NCI-H1436 treated with DMSO at 0.1 percent for 48 hours (cell line): Measurements from ENCODE around the gene TLL1.

Experiments
- DNase-seq: peaks from one replicate; lab custom pipeline; 2025; lab: John Stamatoyannopoulos, UW

The TLL1 gene

DNA sequence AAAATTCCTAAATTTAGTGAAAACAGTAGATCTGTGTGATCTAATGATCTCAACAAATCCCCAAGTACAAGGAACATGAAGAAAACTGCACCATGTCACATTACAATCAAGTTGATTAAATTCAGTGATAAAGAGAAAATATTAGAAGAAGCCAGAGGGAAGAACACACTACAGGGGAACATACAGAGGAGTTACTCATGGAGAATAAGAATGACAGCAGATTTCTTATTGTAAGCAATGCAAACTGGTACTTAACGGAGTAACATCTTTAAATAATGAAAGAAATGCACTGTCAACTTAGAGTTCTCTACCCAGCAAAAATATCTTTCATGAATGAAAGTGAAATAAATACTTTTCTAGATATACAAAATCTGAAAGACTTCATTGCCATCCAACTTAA is 21.1 kb downstream of the TLL1 start:
- no peak for DNase-seq

DNA sequence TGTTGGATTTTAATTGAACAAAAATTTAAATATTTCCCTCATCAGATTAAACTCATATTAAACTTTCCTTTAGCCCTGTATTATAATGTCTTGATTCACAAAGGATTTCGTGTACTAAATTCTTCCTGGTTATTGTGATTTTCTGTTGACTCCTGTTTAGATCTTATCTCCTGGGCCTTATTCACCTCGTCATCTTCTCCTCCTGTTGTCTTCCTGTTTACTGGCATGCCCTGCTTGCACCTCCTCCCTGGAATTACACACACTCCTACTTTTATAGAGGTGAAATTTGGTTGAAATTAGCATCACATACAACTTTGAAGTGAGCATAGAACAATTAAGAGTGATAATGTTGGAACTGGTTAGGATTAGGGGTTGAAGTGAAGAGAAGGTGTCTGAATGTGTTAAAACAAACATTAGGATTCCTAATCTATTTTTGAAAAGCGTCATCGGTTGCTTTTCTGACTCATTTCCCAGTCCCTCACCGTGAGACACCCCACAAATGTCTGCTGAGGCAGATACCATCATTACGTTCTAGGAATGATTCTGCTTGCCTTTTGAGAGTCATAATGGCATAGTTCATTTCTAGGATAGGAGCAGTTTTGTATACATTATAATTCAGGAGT is 32.5 kb downstream of the TLL1 start:
- DNase-seq, result no peak

DNA sequence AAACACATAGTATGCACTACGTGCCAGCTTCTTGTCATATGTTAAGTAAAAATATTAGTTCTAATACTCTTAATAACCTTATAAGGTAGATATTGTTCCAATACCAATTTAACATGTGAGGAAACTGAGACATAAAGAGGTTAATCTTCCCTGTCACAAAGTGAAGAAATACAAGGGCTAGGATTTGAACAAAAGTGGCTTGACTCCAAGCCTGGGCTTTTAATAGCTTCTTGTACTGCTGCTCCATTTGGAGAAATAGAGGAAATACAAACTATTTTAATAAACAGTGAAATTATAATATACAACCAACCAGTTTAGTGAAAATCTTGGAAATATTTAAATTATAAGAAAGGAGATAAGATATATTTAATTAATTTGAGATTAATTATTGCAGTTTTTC is 33.2 kb downstream of the TLL1 start:
- no peak for DNase-seq

DNA sequence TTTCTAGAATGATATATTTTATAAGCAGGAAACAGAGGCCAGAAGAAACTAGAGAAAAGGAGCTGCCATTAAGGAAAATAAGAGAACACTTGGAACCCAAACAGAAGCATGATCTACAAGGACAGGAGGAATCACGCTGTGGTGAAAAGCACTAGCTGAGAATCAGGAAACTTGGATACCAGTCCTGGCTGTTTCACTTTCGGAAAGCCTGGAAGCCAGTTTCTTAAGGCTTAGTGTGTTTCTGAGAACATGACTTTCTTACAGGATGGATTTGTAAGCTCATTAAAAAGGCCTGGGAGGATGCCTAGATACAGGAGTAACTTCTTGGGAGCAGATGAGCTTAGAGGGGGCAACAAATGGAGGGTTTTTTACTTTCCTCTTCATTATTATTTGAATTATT is 36.9 kb downstream of the TLL1 start:
- DNase-seq, result no peak

DNA sequence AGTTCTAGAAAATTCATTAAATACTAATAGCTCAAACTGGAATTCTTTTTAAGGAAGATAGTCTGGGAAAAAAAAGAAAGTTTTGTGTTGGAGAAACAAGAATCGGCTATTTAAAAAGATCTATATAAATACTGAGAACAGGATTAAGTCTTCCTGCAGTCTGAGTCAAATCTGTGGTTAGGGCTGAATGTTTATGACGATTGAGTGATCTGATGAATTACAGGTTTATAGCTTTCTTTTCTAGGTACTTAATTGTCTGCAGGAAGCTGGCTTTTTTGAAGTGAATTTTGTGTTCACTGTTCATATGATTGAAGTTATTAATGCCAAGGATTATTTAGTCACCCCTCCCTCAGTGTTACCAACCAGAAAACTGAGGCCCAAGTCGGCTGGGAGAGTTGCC is 42.2 kb downstream of the TLL1 start:
- DNase-seq, result no peak

DNA sequence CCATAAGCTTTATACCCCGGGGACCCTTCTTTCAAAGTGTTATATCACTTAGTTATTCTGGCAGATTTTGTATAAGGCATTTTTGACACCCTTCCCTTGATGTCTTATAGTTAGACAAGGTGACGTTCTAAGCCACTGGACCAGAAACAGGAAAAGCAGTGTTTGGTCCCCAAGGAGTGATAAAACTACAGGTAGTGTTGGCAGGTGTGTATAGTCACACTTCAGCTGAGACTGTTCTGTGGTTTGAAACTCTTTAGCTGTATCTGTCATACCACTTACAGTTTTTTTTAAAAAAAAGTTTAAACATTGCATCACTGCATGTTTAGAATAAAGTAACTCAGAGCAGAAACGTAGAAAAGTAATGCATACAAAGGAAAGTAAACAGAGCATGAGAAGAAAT is 48.5 kb downstream of the TLL1 start:
- DNase-seq, result no peak

DNA sequence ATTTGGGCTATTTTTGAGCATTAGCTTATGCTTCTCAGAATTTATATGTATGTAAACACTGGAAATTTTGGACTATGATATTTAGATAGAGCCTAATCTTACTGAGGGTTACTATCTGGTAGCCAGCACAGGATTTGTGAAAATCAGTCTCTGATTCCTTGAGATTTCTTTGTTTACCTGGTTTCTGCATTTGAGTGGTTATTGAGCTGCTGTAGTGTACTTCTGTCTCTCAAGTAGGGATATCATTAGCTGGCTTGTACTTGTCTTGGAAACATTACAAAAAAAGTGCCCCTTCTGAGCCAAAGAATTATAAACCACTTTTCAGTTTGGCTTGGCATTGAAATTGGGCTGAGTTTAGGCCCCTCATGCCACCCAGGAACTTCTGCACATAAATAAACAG is 49.7 kb downstream of the TLL1 start:
- DNase-seq, result no peak

DNA sequence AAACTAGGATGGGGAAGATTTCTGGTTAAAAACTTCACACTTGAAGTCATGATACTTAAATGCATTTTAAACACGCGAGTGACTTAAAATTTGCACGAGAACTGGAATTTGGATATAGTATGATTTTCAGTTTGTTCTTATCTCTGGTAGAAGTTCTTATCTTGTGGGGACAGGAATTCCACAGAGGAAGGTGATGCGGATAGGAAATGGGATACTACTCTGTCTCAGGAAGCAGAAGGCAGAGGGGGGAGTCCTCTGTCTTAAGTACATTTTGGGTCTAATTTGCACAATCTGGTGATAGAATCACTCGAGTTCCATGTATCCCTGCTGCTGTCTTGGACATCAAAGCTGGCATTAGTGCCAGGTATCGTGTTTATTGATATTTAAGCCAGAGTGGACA is 53.3 kb downstream of the TLL1 start:
- DNase-seq, result no peak

DNA sequence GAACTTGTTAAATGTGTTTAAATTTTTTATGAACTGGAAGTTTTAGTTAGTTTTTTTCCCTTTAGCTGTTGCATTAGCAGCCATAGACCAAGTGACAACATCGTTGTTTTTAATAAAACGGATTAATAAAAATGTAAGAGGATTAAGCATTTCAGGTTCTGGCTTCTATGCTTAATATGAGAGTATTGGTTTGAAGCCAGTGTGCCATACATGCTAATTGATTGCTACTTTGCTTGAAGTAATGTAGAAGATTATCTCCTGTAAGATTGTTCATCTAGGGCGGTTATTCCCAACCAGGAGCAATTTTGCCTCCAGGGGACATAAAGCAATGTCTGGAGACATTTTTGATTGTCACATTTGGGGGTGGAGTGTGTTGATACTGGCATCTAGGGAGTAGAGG is 54.3 kb downstream of the TLL1 start:
- no peak for DNase-seq

DNA sequence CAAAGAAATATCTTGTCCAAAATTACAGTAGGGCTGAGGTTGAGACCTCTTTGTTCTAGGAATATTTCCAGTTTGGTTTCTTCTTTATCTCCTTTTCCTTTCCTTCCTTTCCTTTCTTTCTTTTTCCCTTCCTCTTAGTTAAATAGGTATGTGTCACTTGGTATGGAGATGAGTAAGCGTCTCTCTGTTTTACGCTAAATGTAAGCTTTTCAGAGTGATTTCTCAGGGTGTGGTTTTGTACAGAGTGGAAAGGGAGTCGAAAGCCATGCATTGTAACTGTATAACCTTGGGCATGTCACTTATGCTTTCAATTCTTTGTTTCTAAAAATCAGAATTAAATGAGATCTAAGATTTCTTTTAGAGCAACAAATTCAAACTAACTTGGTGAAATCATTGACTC is 54.8 kb downstream of the TLL1 start:
- no peak for DNase-seq

DNA sequence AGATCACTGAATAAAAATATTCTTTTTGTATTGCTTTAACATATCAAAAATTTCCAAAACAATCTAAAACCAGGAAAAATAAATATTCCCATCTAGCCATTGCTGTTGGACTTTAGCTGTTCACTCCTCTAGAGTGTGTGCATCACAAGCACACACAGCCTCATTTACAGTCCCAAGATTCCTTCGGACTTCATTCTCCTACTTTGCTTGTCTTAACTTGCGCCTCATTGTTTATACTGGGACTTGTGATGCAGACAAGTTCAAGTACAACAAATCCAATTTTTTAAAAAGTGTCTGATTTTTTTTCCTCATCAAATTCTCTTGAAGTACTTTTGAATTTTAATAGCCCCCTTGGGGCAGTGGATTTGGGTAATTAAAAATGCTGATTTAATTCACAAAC is 55.6 kb downstream of the TLL1 start:
- no peak for DNase-seq

DNA sequence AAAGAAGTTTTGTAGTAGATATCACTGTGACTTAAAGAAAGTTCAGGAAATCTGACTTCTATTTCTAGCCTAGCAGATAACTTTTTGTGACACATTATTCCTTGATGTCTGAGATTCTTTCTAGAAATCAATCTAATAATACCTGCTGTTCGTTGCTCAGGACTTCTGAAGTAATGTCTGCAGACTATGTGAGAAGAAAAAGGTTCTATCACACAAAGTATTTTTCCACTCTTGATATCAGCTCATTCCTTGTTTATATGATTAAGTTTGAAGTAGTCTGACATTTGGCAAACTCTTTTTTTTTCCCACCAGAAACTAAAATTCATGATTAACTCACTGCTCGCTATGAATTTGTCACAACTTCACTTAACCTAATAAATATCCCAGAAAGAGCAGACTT is 56.6 kb downstream of the TLL1 start:
- DNase-seq, result no peak

DNA sequence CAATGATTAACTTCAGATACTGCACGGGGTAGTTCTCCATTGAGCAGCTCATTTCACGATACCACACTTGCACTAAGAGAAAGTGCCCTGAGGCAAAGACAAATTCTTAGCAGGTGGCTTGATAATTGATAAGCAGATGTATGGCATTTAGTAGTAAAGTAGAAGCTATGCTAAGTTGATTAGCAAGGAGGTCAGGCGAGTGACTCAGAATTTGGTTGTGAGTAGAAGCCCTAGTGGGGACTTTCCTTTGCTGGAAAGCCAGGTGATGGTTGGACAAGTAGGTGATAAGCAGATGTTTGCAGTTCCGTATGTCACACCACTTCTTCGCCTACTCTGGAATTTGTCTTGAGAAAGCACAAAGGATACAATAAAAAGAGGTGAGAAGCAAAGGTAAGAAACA is 58.7 kb downstream of the TLL1 start:
- DNase-seq, result no peak

DNA sequence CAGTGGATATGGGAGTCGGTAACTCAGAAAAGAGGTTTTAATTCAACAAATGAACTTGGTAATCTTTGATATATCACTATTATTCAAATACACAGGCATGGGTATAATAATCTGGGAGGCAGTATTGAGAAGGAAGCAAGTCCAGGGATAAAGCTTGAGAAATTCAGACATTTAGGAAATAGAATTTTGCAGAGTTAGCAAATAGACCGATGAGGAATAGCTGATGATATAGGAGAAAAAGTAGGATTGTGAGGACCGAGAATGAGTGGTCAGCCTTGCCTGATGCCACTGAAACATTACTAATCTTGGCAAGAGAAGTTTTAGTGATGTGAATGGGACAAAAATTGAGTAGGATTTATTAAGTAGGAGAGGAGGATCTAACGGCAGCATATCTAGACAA is 71.9 kb downstream of the TLL1 start:
- no peak for DNase-seq

DNA sequence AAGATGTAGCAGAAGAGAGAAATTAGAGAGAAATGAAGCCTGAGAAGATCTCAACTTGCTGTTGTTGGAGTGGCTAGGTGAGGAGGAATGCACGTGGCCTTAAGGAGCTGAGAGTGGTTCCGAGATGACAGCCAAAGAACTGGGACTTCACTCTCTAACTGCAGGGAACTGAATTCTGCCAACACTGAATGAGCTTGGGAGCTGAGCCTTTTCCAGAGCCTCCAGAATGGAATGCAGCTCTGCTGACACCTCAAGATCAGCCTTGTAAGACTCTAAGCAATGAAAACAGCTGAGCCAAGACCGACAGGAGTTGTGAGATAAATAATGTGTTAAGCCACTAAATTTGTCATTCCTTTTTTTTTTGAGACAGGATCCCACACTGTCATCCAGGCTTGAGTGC is 73.0 kb downstream of the TLL1 start:
- no peak for DNase-seq

DNA sequence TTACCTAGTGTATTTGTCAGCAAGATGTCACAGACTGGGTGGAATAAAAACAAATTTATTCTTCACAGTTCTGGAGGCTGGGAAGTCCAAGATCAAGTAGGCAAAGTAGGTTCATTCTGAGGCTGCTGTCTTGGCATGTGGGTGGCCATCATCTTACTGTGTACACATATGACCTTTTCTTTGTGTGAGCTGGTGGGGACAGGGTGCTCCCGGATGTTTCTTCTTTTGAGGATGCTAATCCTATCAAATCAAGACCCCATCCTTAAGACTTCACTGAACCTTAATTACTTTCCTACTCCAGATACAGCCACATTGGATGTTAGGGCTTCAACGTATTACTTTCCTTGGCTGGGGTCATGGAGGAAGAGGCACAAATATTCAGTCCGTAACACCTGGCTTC is 74.0 kb downstream of the TLL1 start:
- DNase-seq, result no peak

DNA sequence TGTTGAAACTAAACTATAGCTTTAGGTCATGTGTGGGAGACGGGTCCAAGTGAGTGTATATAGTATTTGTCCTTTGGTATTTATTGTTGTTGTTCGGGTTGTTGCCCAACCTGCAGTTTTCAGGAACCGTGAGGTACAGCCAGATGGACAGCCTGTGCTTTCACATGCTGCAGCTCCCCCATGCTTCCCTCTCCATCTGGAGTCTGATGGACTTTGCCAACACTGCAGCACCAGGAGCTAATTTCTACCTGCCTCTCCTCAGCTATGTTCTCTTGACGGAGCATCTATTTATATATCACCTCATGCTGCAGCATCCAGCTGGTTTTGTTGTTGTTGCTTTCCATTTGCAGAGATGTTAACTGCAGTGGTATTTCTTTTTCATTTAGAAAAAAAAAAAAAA is 80.1 kb downstream of the TLL1 start:
- no peak for DNase-seq

DNA sequence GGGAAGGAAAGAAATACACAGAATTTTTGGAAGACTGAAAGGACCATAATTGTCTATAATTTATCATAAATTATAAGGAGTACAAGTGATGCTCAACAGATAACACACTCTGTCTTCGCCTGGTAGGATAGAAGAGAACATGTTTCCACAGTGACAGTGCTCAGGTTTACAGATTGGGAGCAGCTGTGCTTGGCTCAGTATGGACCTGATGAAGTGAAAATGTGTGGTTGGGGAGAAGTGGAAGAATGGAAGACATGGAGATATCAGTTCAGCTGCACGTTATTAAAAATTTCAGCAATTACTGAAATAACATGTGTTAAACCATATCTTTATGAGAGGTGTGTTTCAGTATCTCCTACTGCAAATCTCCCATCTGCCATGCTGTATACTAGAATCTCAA is 90.6 kb downstream of the TLL1 start:
- DNase-seq, result no peak

DNA sequence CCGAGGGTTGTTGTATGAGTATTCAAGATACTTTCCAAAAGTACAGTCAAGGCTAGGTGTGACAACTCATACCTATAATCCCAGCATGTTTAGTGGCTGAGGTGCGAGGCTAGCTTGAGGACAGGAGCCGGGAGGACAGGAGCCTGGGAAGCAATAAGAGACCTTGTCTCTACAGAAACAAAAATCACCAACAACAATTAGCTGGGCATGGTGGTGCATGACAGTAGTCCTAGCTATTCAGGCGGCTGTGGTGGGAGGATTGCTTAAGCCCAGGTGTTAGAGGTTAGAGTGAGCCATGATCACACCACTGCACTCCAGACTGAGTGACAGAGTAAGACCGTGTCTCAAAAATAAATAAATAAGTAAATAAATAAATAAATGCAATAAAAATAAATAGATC is 91.6 kb downstream of the TLL1 start:
- no peak for DNase-seq

DNA sequence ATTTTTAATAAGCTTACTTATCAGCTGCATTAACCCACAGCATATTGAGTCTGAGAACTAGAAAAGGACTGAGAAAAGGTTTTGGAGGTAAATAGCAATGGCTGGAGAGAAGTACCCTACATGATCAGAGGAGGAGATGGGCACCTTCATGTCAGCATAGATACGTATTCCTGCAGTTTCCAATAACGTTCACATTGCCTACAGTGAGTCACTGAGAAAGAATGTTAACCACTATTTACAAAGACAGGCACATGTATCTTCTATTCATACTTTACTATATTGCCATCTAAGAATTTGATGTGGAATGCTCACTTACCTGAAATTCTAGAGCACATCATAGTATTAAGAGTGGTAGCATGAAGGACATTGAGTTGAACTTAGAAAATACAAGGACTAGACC is 92.5 kb downstream of the TLL1 start:
- no peak for DNase-seq

DNA sequence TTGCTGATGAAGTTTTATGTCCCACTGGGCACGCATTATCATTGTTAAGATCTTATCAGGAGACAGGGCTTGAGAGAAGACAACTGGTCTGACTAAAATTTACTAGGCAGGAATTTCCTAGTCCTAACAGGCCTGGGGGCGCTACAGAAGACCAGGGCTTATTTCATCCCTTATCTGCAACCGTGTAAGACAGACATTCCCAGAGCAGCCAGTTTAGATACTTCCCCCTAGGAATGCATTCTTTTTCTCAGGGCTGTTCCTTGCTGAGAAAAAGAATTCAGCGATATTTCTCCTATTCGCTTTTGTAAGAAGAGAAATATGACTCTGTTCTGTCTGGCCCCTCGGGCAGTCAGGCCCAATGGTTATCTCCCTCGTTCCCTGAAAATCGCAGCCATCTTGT is 93.8 kb downstream of the TLL1 start:
- no peak for DNase-seq

DNA sequence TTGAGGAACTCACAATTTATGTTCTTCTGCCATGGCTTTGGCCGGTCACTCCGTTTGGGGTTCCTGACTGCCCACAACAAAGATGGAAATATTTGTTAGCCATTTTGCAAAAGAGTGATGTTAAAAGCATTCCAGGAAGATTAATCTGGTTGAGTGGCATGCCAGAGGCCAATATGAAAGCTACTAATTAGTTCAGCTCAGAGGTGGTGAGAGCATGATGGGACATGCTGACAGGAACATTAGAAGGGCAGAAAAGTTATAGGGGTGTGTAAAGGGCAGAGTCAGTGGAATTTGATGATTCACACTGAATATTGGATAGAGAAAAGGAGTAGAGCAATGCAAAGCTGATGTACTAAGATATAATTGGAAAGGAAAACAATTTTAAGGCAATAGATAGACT is 94.4 kb downstream of the TLL1 start:
- no peak for DNase-seq

DNA sequence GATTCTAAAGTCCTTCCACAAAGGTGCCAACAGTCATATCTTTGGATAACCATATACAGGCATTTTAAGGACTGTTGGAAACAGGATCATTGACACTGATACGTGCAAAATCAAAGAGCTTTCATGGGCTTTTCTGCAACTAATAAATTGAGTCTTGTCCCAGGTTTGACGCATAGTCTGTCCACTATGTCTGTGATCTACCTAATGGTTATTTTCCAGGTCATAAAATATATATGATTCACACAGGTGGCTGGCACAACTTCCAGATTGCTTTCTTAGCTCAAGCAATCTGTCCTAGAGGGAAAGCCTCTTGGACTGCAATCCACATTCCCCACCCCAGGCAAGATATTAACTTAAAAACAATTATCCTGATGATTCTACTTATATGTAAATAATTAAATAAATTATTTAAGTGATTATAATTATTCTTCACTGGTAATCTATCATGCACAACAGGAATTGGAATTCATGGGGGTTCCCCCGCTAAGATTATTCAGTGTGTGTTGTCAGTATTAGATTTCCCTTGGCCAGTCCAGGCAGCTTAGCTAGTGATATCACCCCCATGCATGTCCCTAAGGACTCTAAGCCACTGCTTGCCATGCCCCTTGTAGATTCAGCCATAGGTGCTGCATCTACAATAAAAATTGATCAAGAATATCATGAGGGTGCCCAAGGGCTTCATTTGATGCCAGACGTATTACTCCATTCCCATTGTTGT is 97.8 kb downstream of the TLL1 start:
- DNase-seq, result no peak

DNA sequence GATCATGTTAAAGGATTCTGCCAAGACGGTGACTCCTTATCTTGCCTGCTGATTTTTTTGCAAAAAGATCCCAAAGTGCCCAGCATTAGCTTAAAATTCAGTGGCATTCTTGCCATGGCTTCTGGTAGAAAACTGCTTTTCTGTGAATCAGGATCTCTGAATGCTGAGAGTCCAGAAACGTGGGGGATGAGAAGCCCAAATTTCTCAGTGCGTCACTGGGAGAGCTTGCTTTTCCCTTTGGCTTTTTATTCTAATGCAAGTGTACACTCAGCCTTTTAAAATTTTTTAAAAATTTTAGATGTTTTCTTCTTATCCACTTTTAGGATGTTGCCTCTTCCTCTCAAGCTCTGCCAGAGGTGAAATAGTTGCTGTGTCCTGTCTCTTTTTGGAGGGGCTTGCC is 98.4 kb downstream of the TLL1 start:
- no peak for DNase-seq
